GM13977 (cell line): ENCODE measurements around the gene CENPN.

Source experiments
- DNase-seq: peaks from one replicate; pipeline ENCODE4 v3.0.0; 2012; ENCODE audit warnings: low spot score
- CTCF ChIP-seq: IDR thresholded peaks from 2 replicates; pipeline ENCODE4 v1.5.1; 2012; ENCODE audit warnings: mild to moderate bottlenecking, control low read depth; ENCODE audit not compliant: insufficient read depth; ENCODE audit errors: extremely low read depth, missing control alignments
- in situ Hi-C: fragments of 300-500 bp; cut with MboI; formaldehyde crosslinking; loops from one replicate; pipeline ENCODE4 v1.12.0; 2022; ENCODE audit warnings: low sequenced_read_pairs, low pct_unique_long_range_greater_than_20kb, mixed read lengths, inconsistent platforms; ENCODE audit not compliant: unreplicated experiment

The CENPN gene

GRCh38 chr16:81035975-81036750 lies 29.1 kb downstream of the CENPN start:
- in situ Hi-C loops, result no loop called here

GRCh38 chr16:81036751-81037350 lies 29.8 kb downstream of the CENPN start:
- DNase-seq, result peak; percentile 23
- in situ Hi-C loops, result no loop called here
- no peak for TF ChIP-seq CTCF

More at GRCh38 chr16:81035975-81036750, 29.1 kb downstream of the CENPN start:
- peak; percentile 21 for TF ChIP-seq CTCF
- DNase-seq, result peak; percentile 73

- no peak for DNase-seq
- in situ Hi-C loops, result no loop called here
- TF ChIP-seq CTCF, result no peak
These were observed 33.1 kb downstream of the CENPN start for GRCh38 chr16:81040131-81040530.

GRCh38 chr16:81040842-81041241 lies 33.8 kb downstream of the CENPN start:
- in situ Hi-C loops, result no loop called here
- TF ChIP-seq CTCF, result no peak
- DNase-seq, result no peak

GRCh38 chr16:81041696-81042095 lies 34.7 kb downstream of the CENPN start:
- DNase-seq, result no peak
- no peak for TF ChIP-seq CTCF
- in situ Hi-C loops, result no loop called here

DNA sequence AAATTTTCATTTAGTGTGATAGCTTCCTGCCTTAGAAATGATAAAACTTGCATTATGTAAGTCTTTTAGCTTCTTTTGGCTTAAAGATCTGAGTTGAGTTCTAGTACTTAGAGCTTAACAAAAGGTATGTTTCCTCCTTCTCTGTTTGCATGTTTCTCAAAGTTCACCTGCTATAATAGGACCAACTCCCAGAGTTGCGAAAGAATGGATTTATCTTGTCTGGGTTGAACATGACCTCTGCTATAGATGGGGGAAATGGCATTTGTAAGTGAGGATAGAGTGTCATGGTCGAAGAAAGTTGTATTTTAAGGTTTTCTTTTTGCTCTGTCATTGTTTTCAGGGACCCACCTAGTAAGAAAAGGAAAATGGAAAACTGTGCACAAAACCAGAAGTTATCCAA lies 35.8 kb downstream of the CENPN start:
- no peak for DNase-seq
- in situ Hi-C loops, result no loop called here

More for the DNA sequence above, 35.8 kb downstream of the CENPN start:
- no peak for TF ChIP-seq CTCF
